GM12878 (cell line): ENCODE measurements around the gene VAV2. TPM values are rescaled to one million over a fixed set of nuclear protein-coding genes. Genes with fewer than 3 reads are reported as not detected.

Experiments
- ATAC-seq: fragments of 200-7000 bp; cut with Tn5 transposase; 3 replicates; pipeline ENCODE4 v1.9.1; 2020; ENCODE audit warnings: mild to moderate bottlenecking, moderate library complexity
- BruUV-seq: library from RNA; stranded (reverse); fragments of 400-500 nt; replicated peaks from 2 replicates; lab custom pipeline; 2021; lab: Mats Ljungman, UMichigan
- CTCF ChIA-PET: fragments of 300-600 bp; sonication (Branson Sonifier 250); formaldehyde crosslinking; extraction: SDS; loops from one replicate; lab custom pipeline; 2021; ENCODE audit warnings: inconsistent platforms; lab: Yijun Ruan, JAX
- POLR2A ChIA-PET: fragments of 350-600 bp; formaldehyde crosslinking; extraction: SDS; loops from one replicate; lab custom pipeline; 2021; ENCODE audit warnings: inconsistent platforms; lab: Charles Lee
- RAD21 ChIA-PET: fragments of 300-600 bp; sonication (Branson Sonifier 250); formaldehyde crosslinking; loops from one replicate; lab custom pipeline; 2023; ENCODE audit warnings: antibody characterized with exemption; ENCODE audit not compliant: unreplicated experiment; lab: Charles Lee
- SMC1A ChIA-PET: fragments of 300-600 bp; sonication (Branson Sonifier 250); formaldehyde crosslinking; loops from one replicate; lab custom pipeline; 2023; ENCODE audit not compliant: unreplicated experiment, uncharacterized antibody; lab: Charles Lee
- DNase-seq: peaks from one replicate; pipeline ENCODE4 v3.0.0-alpha.2; 2011; ENCODE audit warnings: low read depth, low spot score
- FAIRE-seq: peaks from 3 replicates; lab custom pipeline; 2011; peaks lifted over from hg19 to GRCh38; lab: Jason Lieb, UNC
- H2AFZ ChIP-seq: 2 replicates; pipeline ENCODE4 v1.6.0; 2011; ENCODE audit warnings: low read depth, low read length, control low read depth; ENCODE audit not compliant: control insufficient read depth
- H3K27ac ChIP-seq: 2 replicates; pipeline ENCODE4 v1.5.1; 2011; ENCODE audit warnings: control low read depth; ENCODE audit not compliant: control insufficient read depth, insufficient read depth
- H3K27me3 ChIP-seq, 2 experiments: replicated peaks in 1 of 2; 2 replicates each; pipeline versions ENCODE4 v1.6.0 to v1.6.1; 2011; ENCODE audit warnings: low read length in 1 of 2; ENCODE audit not compliant: control insufficient read depth in 2 of 2, insufficient read depth in 2 of 2
- H3K36me3 ChIP-seq, 2 experiments: 2 replicates each; pipeline ENCODE4 v1.5.1; 2011; ENCODE audit warnings: low read length in 1 of 2; ENCODE audit not compliant: control insufficient read depth in 2 of 2, insufficient read depth in 2 of 2
- H3K4me1 ChIP-seq: 2 replicates; pipeline ENCODE4 v1.6.1; 2011; ENCODE audit warnings: mild to moderate bottlenecking, low read length, moderate library complexity, mixed read lengths; ENCODE audit not compliant: control insufficient read depth, insufficient read depth
- H3K4me2 ChIP-seq: 2 replicates; pipeline ENCODE4 v1.6.0; 2011; ENCODE audit warnings: control low read depth; ENCODE audit not compliant: control insufficient read depth, insufficient read depth
- H3K4me3 ChIP-seq: fragments of 200-600 bp; sonication (generic); 2 replicates; pipeline ENCODE4 v1.5.1; 2016
- H3K79me2 ChIP-seq: 2 replicates; pipeline ENCODE4 v1.6.0; 2011; ENCODE audit warnings: low read length; ENCODE audit not compliant: control insufficient read depth, insufficient read depth
- H3K9ac ChIP-seq: 2 replicates; pipeline ENCODE4 v1.8.0; 2011; ENCODE audit warnings: low read length, control low read depth, mixed read lengths; ENCODE audit not compliant: control insufficient read depth, insufficient read depth
- H3K9me3 ChIP-seq: replicated peaks from 3 replicates; pipeline ENCODE4 v1.5.1; 2011; ENCODE audit warnings: mild to moderate bottlenecking, low read length; ENCODE audit not compliant: control insufficient read depth, insufficient read depth
- H4K20me1 ChIP-seq: 2 replicates; pipeline ENCODE4 v1.6.0; 2011; ENCODE audit not compliant: control insufficient read depth, insufficient read depth
- ASH2L ChIP-seq: fragments of 300-600, 200-600 bp; sonication (generic); IDR thresholded peaks from 2 replicates; pipeline ENCODE4 v1.6.1; 2017; ENCODE audit warnings: low read depth, mild to moderate bottlenecking, borderline replicate concordance
- CBX3 ChIP-seq: fragments of 200-600 bp; sonication (generic); IDR thresholded peaks from 2 replicates; pipeline ENCODE4 v1.6.1; 2016; ENCODE audit warnings: low read depth, borderline replicate concordance
- CBX5 ChIP-seq: sonication (generic); IDR thresholded peaks from 2 replicates; pipeline ENCODE4 v1.6.1; 2016; ENCODE audit warnings: low read depth, moderate library complexity, mild to moderate bottlenecking, inconsistent platforms
- ETV6 ChIP-seq, 2 experiments: fragments of 450-650 bp in 1 of 2; IDR thresholded peaks in 1 of 2; conservative IDR thresholded peaks in 1 of 2; 2 replicates each; pipeline ENCODE4 v1.6.1; 2014; ENCODE audit warnings: antibody characterized with exemption in 1 of 2, borderline replicate concordance in 1 of 2, low read depth in 1 of 2, mild to moderate bottlenecking in 1 of 2, moderate library complexity in 1 of 2
- FOS ChIP-seq: IDR thresholded peaks from 3 replicates; pipeline ENCODE4 v1.6.1; 2011; ENCODE audit warnings: borderline replicate concordance; ENCODE audit not compliant: insufficient read length; ENCODE audit errors: extremely low read depth
- RELA ChIP-seq: fragments of 450-650 bp; IDR thresholded peaks from 2 replicates; pipeline ENCODE4 v1.8.0; 2014; ENCODE audit warnings: borderline replicate concordance; ENCODE audit not compliant: partially characterized antibody
- SUZ12 ChIP-seq: fragments of 200-600 bp; sonication (generic); IDR thresholded peaks from one replicate; pipeline ENCODE4 v1.6.1; 2018; ENCODE audit warnings: antibody characterized with exemption, mild to moderate bottlenecking; ENCODE audit not compliant: unreplicated experiment
- TAF1 ChIP-seq: IDR thresholded peaks from 2 replicates; pipeline ENCODE4 v1.6.1; 2011; ENCODE audit warnings: mild to moderate bottlenecking, low read depth, low read length, borderline replicate concordance
- WGBS: methylation state at CpG from one replicate; pipeline ENCODE4 v1.1.6; 2016; ENCODE audit warnings: low lambda C conversion rate; ENCODE audit not compliant: insufficient replicate concordance, insufficient coverage; ENCODE audit errors: missing lambda C conversion rate; 5-methylcytosine and 5-hydroxymethylcytosine counted together
- in situ Hi-C: fragments of 300-500 bp; cut with MboI; formaldehyde crosslinking; loops from 9 replicates; pipeline ENCODE4 v1.14.3; 2018; ENCODE audit warnings: mixed read lengths
- intact Hi-C: fragments of 100-400 bp; cut with micrococcal nuclease; formaldehyde crosslinking; loops from one replicate; pipeline ENCODE4 v1.14.2; 2022; ENCODE audit not compliant: unreplicated experiment
- polyA plus RNA-seq, 11 experiments: library from polyadenylated mRNA; depleted of rRNA in 4 of 11; unstranded in 6 of 11; stranded (reverse) in 5 of 11; fragments of >200 nt; fragmentation: Nextera tagmentation in 4 of 11; fragmentation: Illumina TruSeq in 1 of 11; extraction: Ambion mirVana in 4 of 11; extraction: Trizol in 1 of 11; gene quantifications; 1 replicate in 1 of 11; 2 replicates in 10 of 11; pipeline versions ENCODE4 v1.2.1 to v1.2.3, GENCODE V29; 2011 to 2016; ENCODE audit warnings: inconsistent platforms in 2 of 11, missing spikeins in 2 of 11, low read depth in 1 of 11
- total RNA-seq, 4 experiments: library from RNA; depleted of rRNA in 3 of 4; stranded (reverse); fragments of >200 nt in 3 of 4; fragmentation: Illumina TruSeq in 1 of 4; extraction: Trizol in 1 of 4; gene quantifications; 2 replicates each; pipeline versions ENCODE4 v1.2.1 to v1.2.3, GENCODE V29; 2013 to 2021
- TF ChIP-seq, protein P1 (sequence below): IDR thresholded peaks from 2 replicates; pipeline ENCODE4 v1.6.1; 2012; ENCODE audit warnings: low read length, inconsistent platforms
- TF ChIP-seq, protein P2 (sequence below): IDR thresholded peaks from 2 replicates; pipeline ENCODE4 v1.6.1; 2012; ENCODE audit warnings: low read depth, low read length, improper control_type of control experiment
- TF ChIP-seq, protein P3 (sequence below): fragments of 450-650 bp; IDR thresholded peaks from 2 replicates; pipeline ENCODE4 v1.6.1; 2017; ENCODE audit warnings: borderline replicate concordance
- TF ChIP-seq, protein P4 (sequence below): fragments of 450-650 bp; IDR thresholded peaks from 2 replicates; pipeline ENCODE4 v1.6.1; 2018; ENCODE audit warnings: mild to moderate bottlenecking, low read depth, moderate library complexity; ENCODE audit not compliant: partially characterized antibody
- TF ChIP-seq, protein P5 (sequence below): fragments of 450-650 bp; IDR thresholded peaks from 2 replicates; pipeline ENCODE4 v1.6.1; 2017; ENCODE audit warnings: mild to moderate bottlenecking, moderate library complexity

Gene VAV2
- total and polyA plus RNA-seq, 10 of the 15 experiments (the other 5 are each of a cell fraction or from before 2014, with no cell fraction given) = 0.13 to 43.9 (median 16.9) TPM

DNA sequence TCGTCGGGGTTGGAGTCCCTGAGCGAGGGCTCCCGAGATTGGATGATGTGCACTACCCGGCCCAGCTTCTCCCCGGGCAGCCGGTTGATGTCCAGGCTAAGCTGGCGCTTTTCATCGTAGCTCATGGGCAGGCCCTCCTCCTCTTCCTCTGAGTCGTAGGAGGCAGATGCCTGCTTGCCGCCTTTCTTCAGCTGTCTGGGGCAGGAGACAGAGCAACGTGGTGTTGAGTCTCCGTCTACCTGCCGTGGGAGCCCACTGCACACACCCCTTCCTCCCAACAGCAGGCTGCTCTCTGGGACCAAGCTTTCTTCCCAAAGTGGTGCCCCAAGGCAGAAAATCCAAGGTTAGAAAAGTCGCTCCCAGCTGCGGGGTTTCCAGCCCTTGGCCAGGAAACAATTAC is 44.0 kb upstream of the VAV2 start:
- no peak overlapping the region for H3K27ac ChIP-seq
- intact Hi-C loops = no loop called here
- RAD21 ChIA-PET = no interaction called here
- 97% methylated on average over 15 of the region's 16 CpGs for WGBS
- H3K36me3 ChIP-seq = peaks cover 0 to 20% of the 10 kb centered on the region in 2 experiments; a peak in 3 of 4 replicates
- ATAC-seq (no peak), DNase-seq (no peak), FAIRE-seq (no peak)
- H3K9ac ChIP-seq = no peak overlapping the region
- H3K4me2 ChIP-seq = no peak overlapping the region
- BruUV-seq = no TSS peak
- CTCF ChIA-PET = no interaction called here
- H3K27me3 ChIP-seq = no peaks in the 10 kb centered on the region
- in situ Hi-C loops = no loop called here
- no peaks in the 10 kb centered on the region for H3K4me1 ChIP-seq
- no peaks in the 10 kb centered on the region for H3K79me2 ChIP-seq
- SMC1A ChIA-PET = no interaction called here
- no peak for TF ChIP-seq CBX3
- TF ChIP-seq FOS = no peak
- TF ChIP-seq, protein P1, sequence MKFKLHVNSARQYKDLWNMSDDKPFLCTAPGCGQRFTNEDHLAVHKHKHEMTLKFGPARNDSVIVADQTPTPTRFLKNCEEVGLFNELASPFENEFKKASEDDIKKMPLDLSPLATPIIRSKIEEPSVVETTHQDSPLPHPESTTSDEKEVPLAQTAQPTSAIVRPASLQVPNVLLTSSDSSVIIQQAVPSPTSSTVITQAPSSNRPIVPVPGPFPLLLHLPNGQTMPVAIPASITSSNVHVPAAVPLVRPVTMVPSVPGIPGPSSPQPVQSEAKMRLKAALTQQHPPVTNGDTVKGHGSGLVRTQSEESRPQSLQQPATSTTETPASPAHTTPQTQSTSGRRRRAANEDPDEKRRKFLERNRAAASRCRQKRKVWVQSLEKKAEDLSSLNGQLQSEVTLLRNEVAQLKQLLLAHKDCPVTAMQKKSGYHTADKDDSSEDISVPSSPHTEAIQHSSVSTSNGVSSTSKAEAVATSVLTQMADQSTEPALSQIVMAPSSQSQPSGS = no peak
- TF ChIP-seq, protein P2, sequence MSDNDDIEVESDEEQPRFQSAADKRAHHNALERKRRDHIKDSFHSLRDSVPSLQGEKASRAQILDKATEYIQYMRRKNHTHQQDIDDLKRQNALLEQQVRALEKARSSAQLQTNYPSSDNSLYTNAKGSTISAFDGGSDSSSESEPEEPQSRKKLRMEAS = no peak
- no peak for TF ChIP-seq SUZ12
- TF ChIP-seq ETV6 (conservative IDR thresholded peaks at IDR 0.05 in 1 of 2, IDR thresholded peaks at IDR 0.05 in 1 of 2; ENCODE audit: borderline replicate concordance in 1 of 2, low read depth in 1 of 2) = no peak
- TF ChIP-seq, protein P3, sequence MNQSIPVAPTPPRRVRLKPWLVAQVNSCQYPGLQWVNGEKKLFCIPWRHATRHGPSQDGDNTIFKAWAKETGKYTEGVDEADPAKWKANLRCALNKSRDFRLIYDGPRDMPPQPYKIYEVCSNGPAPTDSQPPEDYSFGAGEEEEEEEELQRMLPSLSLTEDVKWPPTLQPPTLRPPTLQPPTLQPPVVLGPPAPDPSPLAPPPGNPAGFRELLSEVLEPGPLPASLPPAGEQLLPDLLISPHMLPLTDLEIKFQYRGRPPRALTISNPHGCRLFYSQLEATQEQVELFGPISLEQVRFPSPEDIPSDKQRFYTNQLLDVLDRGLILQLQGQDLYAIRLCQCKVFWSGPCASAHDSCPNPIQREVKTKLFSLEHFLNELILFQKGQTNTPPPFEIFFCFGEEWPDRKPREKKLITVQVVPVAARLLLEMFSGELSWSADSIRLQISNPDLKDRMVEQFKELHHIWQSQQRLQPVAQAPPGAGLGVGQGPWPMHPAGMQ = no peak
- no peak for TF ChIP-seq RELA
- TF ChIP-seq, protein P4, sequence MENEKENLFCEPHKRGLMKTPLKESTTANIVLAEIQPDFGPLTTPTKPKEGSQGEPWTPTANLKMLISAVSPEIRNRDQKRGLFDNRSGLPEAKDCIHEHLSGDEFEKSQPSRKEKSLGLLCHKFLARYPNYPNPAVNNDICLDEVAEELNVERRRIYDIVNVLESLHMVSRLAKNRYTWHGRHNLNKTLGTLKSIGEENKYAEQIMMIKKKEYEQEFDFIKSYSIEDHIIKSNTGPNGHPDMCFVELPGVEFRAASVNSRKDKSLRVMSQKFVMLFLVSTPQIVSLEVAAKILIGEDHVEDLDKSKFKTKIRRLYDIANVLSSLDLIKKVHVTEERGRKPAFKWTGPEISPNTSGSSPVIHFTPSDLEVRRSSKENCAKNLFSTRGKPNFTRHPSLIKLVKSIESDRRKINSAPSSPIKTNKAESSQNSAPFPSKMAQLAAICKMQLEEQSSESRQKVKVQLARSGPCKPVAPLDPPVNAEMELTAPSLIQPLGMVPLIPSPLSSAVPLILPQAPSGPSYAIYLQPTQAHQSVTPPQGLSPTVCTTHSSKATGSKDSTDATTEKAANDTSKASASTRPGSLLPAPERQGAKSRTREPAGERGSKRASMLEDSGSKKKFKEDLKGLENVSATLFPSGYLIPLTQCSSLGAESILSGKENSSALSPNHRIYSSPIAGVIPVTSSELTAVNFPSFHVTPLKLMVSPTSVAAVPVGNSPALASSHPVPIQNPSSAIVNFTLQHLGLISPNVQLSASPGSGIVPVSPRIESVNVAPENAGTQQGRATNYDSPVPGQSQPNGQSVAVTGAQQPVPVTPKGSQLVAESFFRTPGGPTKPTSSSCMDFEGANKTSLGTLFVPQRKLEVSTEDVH = no peak
- TF ChIP-seq CBX5 = no peak
- TF ChIP-seq TAF1 = no peak
- no peak for TF ChIP-seq ASH2L
- TF ChIP-seq, protein P5, sequence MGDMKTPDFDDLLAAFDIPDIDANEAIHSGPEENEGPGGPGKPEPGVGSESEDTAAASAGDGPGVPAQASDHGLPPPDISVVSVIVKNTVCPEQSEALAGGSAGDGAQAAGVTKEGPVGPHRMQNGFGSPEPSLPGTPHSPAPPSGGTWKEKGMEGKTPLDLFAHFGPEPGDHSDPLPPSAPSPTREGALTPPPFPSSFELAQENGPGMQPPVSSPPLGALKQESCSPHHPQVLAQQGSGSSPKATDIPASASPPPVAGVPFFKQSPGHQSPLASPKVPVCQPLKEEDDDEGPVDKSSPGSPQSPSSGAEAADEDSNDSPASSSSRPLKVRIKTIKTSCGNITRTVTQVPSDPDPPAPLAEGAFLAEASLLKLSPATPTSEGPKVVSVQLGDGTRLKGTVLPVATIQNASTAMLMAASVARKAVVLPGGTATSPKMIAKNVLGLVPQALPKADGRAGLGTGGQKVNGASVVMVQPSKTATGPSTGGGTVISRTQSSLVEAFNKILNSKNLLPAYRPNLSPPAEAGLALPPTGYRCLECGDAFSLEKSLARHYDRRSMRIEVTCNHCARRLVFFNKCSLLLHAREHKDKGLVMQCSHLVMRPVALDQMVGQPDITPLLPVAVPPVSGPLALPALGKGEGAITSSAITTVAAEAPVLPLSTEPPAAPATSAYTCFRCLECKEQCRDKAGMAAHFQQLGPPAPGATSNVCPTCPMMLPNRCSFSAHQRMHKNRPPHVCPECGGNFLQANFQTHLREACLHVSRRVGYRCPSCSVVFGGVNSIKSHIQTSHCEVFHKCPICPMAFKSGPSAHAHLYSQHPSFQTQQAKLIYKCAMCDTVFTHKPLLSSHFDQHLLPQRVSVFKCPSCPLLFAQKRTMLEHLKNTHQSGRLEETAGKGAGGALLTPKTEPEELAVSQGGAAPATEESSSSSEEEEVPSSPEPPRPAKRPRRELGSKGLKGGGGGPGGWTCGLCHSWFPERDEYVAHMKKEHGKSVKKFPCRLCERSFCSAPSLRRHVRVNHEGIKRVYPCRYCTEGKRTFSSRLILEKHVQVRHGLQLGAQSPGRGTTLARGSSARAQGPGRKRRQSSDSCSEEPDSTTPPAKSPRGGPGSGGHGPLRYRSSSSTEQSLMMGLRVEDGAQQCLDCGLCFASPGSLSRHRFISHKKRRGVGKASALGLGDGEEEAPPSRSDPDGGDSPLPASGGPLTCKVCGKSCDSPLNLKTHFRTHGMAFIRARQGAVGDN = no peak
- no peak overlapping the region for H2AFZ ChIP-seq
- H3K9me3 ChIP-seq = no peaks in the 10 kb centered on the region
- H4K20me1 ChIP-seq = no peaks in the 10 kb centered on the region
- H3K4me3 ChIP-seq = no peak overlapping the region
- POLR2A ChIA-PET = no interaction called here
